Endodermal cell (in vitro differentiated cells): ENCODE data around the gene CAMK2B. TPM values are rescaled to one million over a fixed set of nuclear protein-coding genes. Genes with fewer than 3 reads are reported as not detected.

ENCODE experiments used
- DNase-seq: peaks from one replicate; pipeline ENCODE4 v3.0.0-alpha.2; 2017
- H3K27ac ChIP-seq: 2 replicates; pipeline ENCODE4 v1.5.1; 2013; ENCODE audit warnings: mild to moderate bottlenecking, low read depth, low read length, moderate library complexity
- H3K27me3 ChIP-seq: 2 replicates; pipeline ENCODE4 v1.6.1; 2013; ENCODE audit warnings: mild to moderate bottlenecking, low read length, moderate library complexity; ENCODE audit not compliant: insufficient read depth, control insufficient read depth, poor library complexity, severe bottlenecking
- H3K36me3 ChIP-seq: 2 replicates; pipeline ENCODE4 v1.7.0; 2013; ENCODE audit warnings: mild to moderate bottlenecking, low read length, moderate library complexity; ENCODE audit not compliant: control insufficient read depth, insufficient read depth
- H3K4me1 ChIP-seq: one replicate; pipeline ENCODE4 v1.7.0; 2013; ENCODE audit warnings: low read length; ENCODE audit not compliant: control insufficient read depth, insufficient read depth
- H3K4me3 ChIP-seq: 2 replicates; pipeline ENCODE4 v1.5.1; 2013; ENCODE audit warnings: mild to moderate bottlenecking, low read length, moderate library complexity
- H3K9ac ChIP-seq: 2 replicates; pipeline ENCODE4 v1.6.1; 2013; ENCODE audit warnings: mild to moderate bottlenecking, low read length, moderate library complexity; ENCODE audit not compliant: poor library complexity, severe bottlenecking; ENCODE audit errors: extremely low read depth
- H3K9me3 ChIP-seq: 2 replicates; pipeline ENCODE4 v1.6.1; 2013; ENCODE audit warnings: mild to moderate bottlenecking, low read length, moderate library complexity; ENCODE audit not compliant: control insufficient read depth
- H3K27ac Mint-ChIP-seq: 2 replicates; pipeline ENCODE4 v1.8.0; 2020; ENCODE audit warnings: mixed read lengths
- H3K27me3 Mint-ChIP-seq: 2 replicates; pipeline ENCODE4 v1.8.0; 2021; ENCODE audit warnings: mild to moderate bottlenecking, mixed read lengths; ENCODE audit not compliant: insufficient read depth
- H3K36me3 Mint-ChIP-seq: 2 replicates; pipeline ENCODE4 v1.8.0; 2020; ENCODE audit warnings: low read depth, mixed read lengths
- H3K4me1 Mint-ChIP-seq: 2 replicates; pipeline ENCODE4 v1.8.0; 2020; ENCODE audit warnings: mixed read lengths
- H3K4me3 Mint-ChIP-seq: 2 replicates; pipeline ENCODE4 v1.8.0; 2020; ENCODE audit warnings: mild to moderate bottlenecking, moderate library complexity, mixed read lengths
- H3K9me3 Mint-ChIP-seq: 2 replicates; pipeline ENCODE4 v1.8.0; 2020; ENCODE audit warnings: mild to moderate bottlenecking, mixed read lengths
- CTCF ChIP-seq: fragments of 200-600 bp; sonication (generic); conservative IDR thresholded peaks from 2 replicates; pipeline ENCODE4 v1.5.0; 2021; ENCODE audit warnings: antibody characterized with exemption, mild to moderate bottlenecking
- WGBS, 2 experiments: methylation state at CpG; one replicate each; pipeline versions ENCODE4 v1.1.5 to v1.1.7; 2013; ENCODE audit warnings: missing lambda C conversion rate in 2 of 2, mixed read lengths in 1 of 2; ENCODE audit not compliant: insufficient coverage in 1 of 2, insufficient read length in 1 of 2; 5-methylcytosine and 5-hydroxymethylcytosine counted together
- total RNA-seq, 2 donors: library from RNA; stranded (reverse); fragmentation: NEBNext Ultra II Directional in 1 of 2; extraction: Animal tissue kit (Norgen Biotek cat#: 25700) in 1 of 2; gene quantifications; 2 replicates in 1 of 2; 3 replicates in 1 of 2; pipeline ENCODE4 v1.2.1, GENCODE V29; 2021

Gene CAMK2B
- total RNA-seq, 2 donors from 2014 or later = 0.26 TPM; not detected in 1

DNA sequence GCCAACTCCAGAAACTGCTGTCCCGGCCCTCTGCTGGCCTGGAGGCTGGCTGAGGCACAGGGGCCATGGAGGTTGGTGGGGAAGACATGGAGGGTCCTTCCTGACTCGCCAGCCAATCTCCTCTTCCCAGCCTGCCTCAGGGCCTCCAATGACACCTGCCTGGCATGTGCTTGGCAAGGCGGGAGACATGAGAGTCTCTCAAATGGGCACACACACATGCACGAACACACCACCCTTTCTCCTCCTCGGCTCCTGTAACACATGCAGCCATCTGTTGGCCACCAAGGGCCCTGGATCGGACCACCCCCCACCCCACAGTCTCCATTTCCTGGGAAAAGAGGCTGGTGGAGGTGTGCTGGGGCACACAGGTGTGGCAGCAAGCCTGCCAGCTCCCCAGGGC is 68.2 kb downstream of the CAMK2B start:
- DNase-seq = no peak
- Histone ChIP-seq H3K4me3 (no peak overlapping the region), H3K27me3 (no peaks in the 10 kb centered on the region), H3K36me3 (no peaks in the 10 kb centered on the region), H3K9ac (no peak overlapping the region), H3K4me1 (no peaks in the 10 kb centered on the region), H3K27ac (no peak overlapping the region), H3K9me3 (no peaks in the 10 kb centered on the region)
- Mint-ChIP-seq H3K27ac (no peak overlapping the region), H3K4me1 (no peaks in the 10 kb centered on the region), H3K27me3 (no peaks in the 10 kb centered on the region), H3K36me3 (no peaks in the 10 kb centered on the region), H3K4me3 (no peak overlapping the region), H3K9me3 (no peaks in the 10 kb centered on the region)
- 94% methylated on average over 6 of the region's 6 CpGs; no CpG with 5 or more reads in 1 of the 2 experiments for WGBS, 2 experiments
- TF ChIP-seq CTCF = no peak

GRCh38 chr7:44256459-44256858 is 68.9 kb downstream of the CAMK2B start:
- 92 to 96% methylated on average over 4 to 5 of the region's 5 CpGs for WGBS, 2 experiments
- Histone ChIP-seq H3K36me3 (no peaks in the 10 kb centered on the region), H3K27me3 (no peaks in the 10 kb centered on the region), H3K27ac (no peak overlapping the region), H3K4me1 (no peaks in the 10 kb centered on the region), H3K9ac (no peak overlapping the region), H3K4me3 (no peak overlapping the region), H3K9me3 (no peaks in the 10 kb centered on the region)
- no peak for TF ChIP-seq CTCF
- no peaks in the 10 kb centered on the region for H3K36me3 Mint-ChIP-seq
- no peaks in the 10 kb centered on the region for H3K27me3 Mint-ChIP-seq
- H3K4me1 Mint-ChIP-seq = no peaks in the 10 kb centered on the region
- H3K9me3 Mint-ChIP-seq = no peaks in the 10 kb centered on the region
- no peak overlapping the region for H3K27ac Mint-ChIP-seq
- H3K4me3 Mint-ChIP-seq = no peak overlapping the region
- no peak for DNase-seq

- Mint-ChIP-seq H3K27ac (no peak overlapping the region), H3K27me3 (no peaks in the 10 kb centered on the region), H3K4me3 (no peak overlapping the region), H3K4me1 (no peaks in the 10 kb centered on the region), H3K36me3 (no peaks in the 10 kb centered on the region), H3K9me3 (no peaks in the 10 kb centered on the region)
- Histone ChIP-seq H3K9me3 (no peaks in the 10 kb centered on the region), H3K9ac (no peak overlapping the region), H3K4me1 (no peaks in the 10 kb centered on the region), H3K36me3 (no peaks in the 10 kb centered on the region), H3K4me3 (no peak overlapping the region), H3K27ac (no peak overlapping the region), H3K27me3 (no peaks in the 10 kb centered on the region)
- TF ChIP-seq CTCF = no peak
- 90 to 92% methylated on average over 2 to 12 of the region's 12 CpGs for WGBS, 2 experiments
- no peak for DNase-seq
Measured at GRCh38 chr7:44251881-44252280, 73.5 kb downstream of the CAMK2B start.
